SK-N-SH treated with all-trans-retinoic acid at 6 μM for 48 hours (cell line): Measurements from ENCODE around the gene TSPAN9.

Experiments used
- ATAC-seq: fragments of 200-7000 bp; cut with Tn5 transposase; 3 replicates; pipeline ENCODE4 v1.9.1; 2020; ENCODE audit warnings: mild to moderate bottlenecking, moderate library complexity
- ARNTL ChIP-seq: fragments of 450-650 bp; formaldehyde crosslinking; IDR thresholded peaks from 2 replicates; pipeline ENCODE4 v1.5.0; 2020; ENCODE audit warnings: low read depth, mild to moderate bottlenecking, moderate library complexity, borderline replicate concordance
- BACH2 ChIP-seq: fragments of 250-450 bp; sonication (Bioruptor Pico); IDR thresholded peaks from 2 replicates; pipeline ENCODE4 v1.9.0; 2021; ENCODE audit warnings: mild to moderate bottlenecking, borderline replicate concordance
- ESRRG ChIP-seq: fragments of 250-450 bp; sonication (Bioruptor Pico); IDR thresholded peaks from 2 replicates; pipeline ENCODE4 v1.6.1; 2021; ENCODE audit warnings: mild to moderate bottlenecking
- ISL1 ChIP-seq: fragments of 250-450 bp; sonication (Bioruptor Pico); IDR thresholded peaks from 2 replicates; pipeline ENCODE4 v2.1.2; 2022; ENCODE audit warnings: mild to moderate bottlenecking, moderate library complexity
- OSR1 ChIP-seq: fragments of 250-450 bp; sonication (Bioruptor Pico); IDR thresholded peaks from 2 replicates; pipeline ENCODE4 v1.8.0; 2022; ENCODE audit warnings: moderate library complexity, mild to moderate bottlenecking, inconsistent platforms
- PPARA ChIP-seq: fragments of 250-450 bp; sonication (Bioruptor Pico); IDR thresholded peaks from 2 replicates; pipeline ENCODE4 v1.5.0; 2020; ENCODE audit warnings: mild to moderate bottlenecking, borderline replicate concordance
- RARB ChIP-seq: fragments of 250-450 bp; sonication (Bioruptor Pico); IDR thresholded peaks from 2 replicates; pipeline ENCODE4 v1.8.0; 2021; ENCODE audit warnings: mild to moderate bottlenecking, moderate library complexity
- SNAI2 ChIP-seq: fragments of 250-450 bp; sonication (Bioruptor Pico); IDR thresholded peaks from 2 replicates; pipeline ENCODE4 v1.5.0; 2020; ENCODE audit warnings: mild to moderate bottlenecking, moderate library complexity
- TCF4 ChIP-seq: fragments of 250-450 bp; sonication (Bioruptor Pico); IDR thresholded peaks from 2 replicates; pipeline ENCODE4 v1.8.0; 2021; ENCODE audit warnings: mild to moderate bottlenecking, moderate library complexity, borderline replicate concordance
- TOX ChIP-seq: fragments of 250-450 bp; sonication (Bioruptor Pico); IDR thresholded peaks from 2 replicates; pipeline ENCODE4 v1.8.0; 2021; ENCODE audit warnings: mild to moderate bottlenecking, moderate library complexity, borderline replicate concordance
- ZC3H10 ChIP-seq: fragments of 250-450 bp; sonication (Bioruptor Pico); IDR thresholded peaks from 2 replicates; pipeline ENCODE4 v1.5.1; 2021; ENCODE audit warnings: mild to moderate bottlenecking, moderate library complexity
- ZFP3 ChIP-seq: fragments of 250-450 bp; sonication (Bioruptor Pico); IDR thresholded peaks from 2 replicates; pipeline ENCODE4 v1.5.0; 2020; ENCODE audit warnings: mild to moderate bottlenecking, moderate library complexity
- ZFP30 ChIP-seq: fragments of 450-650 bp; formaldehyde crosslinking; IDR thresholded peaks from 2 replicates; pipeline ENCODE4 v1.5.0; 2022; ENCODE audit warnings: mild to moderate bottlenecking, moderate library complexity
- ZNF565 ChIP-seq: fragments of 450-650 bp; formaldehyde crosslinking; conservative IDR thresholded peaks from 2 replicates; pipeline ENCODE4 v1.5.0; 2020; ENCODE audit warnings: low read depth, mild to moderate bottlenecking, moderate library complexity
- ZNF70 ChIP-seq: fragments of 450-650 bp; formaldehyde crosslinking; IDR thresholded peaks from 2 replicates; pipeline ENCODE4 v1.5.0; 2020; ENCODE audit warnings: mild to moderate bottlenecking, moderate library complexity
- ZNF8 ChIP-seq: fragments of 450-650 bp; formaldehyde crosslinking; IDR thresholded peaks from 2 replicates; pipeline ENCODE4 v1.5.0; 2020; ENCODE audit warnings: mild to moderate bottlenecking, moderate library complexity
- TF ChIP-seq, protein P1 (sequence below): fragments of 250-450 bp; sonication (Bioruptor Pico); IDR thresholded peaks from 2 replicates; pipeline ENCODE4 v1.5.1; 2021; ENCODE audit warnings: mild to moderate bottlenecking, moderate library complexity
- TF ChIP-seq, protein P2 (sequence below): fragments of 250-450 bp; sonication (Bioruptor Pico); IDR thresholded peaks from 2 replicates; pipeline ENCODE4 v1.5.1; 2020; ENCODE audit warnings: low read depth, mild to moderate bottlenecking, moderate library complexity
- TF ChIP-seq, protein P3 (sequence below): fragments of 250-450 bp; sonication (Bioruptor Pico); IDR thresholded peaks from 2 replicates; pipeline ENCODE4 v1.8.0; 2020; ENCODE audit warnings: mild to moderate bottlenecking, moderate library complexity, borderline replicate concordance
- TF ChIP-seq, protein P4 (sequence below): fragments of 250-450 bp; sonication (Bioruptor Pico); IDR thresholded peaks from 2 replicates; pipeline ENCODE4 v1.5.0; 2020; ENCODE audit warnings: mild to moderate bottlenecking, moderate library complexity
- TF ChIP-seq, protein P5 (sequence below): fragments of 250-450 bp; sonication (Bioruptor Pico); IDR thresholded peaks from 2 replicates; pipeline ENCODE4 v1.8.0; 2021; ENCODE audit warnings: low read depth, mild to moderate bottlenecking, moderate library complexity, borderline replicate concordance

Gene TSPAN9

DNA sequence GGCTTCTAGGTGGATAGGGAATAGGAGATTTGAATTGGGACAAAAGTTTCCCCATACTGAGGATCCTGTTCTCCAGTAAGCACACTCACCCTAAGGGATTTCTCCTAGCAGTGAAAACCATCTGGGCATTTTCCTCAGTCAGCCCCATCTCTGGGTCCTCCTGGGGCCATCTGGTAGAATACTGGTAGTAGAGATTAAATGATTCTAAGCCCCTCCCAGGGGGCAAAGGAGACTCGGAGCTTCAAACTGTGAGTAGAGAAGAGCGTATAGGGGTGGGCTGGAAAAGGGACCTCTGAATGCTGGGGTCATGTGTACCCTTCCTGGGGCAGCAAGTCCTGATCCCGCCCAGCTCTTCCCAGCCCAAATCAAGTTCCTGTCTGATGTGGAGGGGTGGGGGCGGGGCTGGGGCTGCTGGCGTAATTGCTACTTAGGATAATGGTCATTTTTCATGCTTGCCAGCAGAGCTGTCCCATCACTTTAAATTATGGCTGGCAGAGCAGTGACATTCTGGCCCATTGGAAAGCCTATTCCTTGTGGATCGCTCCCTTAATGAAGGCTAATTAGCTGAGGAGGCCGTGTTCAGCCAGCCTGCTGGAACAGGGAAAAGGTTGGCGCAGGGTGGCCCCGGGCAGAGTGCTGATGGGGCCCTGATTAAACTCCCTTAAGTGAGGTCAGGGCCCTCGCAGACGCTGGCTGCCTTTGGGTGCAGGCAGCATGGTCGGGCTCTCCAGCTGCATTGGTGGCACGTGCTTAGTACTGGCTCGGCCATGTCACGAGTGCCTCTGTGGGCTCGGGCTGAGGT is 127.8 kb downstream of the TSPAN9 start:
- TF ChIP-seq ZFP3: no peak
- TF ChIP-seq ZNF8 (CRISPR knock-in tag): no peak
- TF ChIP-seq ESRRG (CRISPR knock-in tag): no peak
- TF ChIP-seq, protein P1, sequence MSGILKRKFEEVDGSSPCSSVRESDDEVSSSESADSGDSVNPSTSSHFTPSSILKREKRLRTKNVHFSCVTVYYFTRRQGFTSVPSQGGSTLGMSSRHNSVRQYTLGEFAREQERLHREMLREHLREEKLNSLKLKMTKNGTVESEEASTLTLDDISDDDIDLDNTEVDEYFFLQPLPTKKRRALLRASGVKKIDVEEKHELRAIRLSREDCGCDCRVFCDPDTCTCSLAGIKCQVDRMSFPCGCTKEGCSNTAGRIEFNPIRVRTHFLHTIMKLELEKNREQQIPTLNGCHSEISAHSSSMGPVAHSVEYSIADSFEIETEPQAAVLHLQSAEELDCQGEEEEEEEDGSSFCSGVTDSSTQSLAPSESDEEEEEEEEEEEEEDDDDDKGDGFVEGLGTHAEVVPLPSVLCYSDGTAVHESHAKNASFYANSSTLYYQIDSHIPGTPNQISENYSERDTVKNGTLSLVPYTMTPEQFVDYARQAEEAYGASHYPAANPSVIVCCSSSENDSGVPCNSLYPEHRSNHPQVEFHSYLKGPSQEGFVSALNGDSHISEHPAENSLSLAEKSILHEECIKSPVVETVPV (CRISPR knock-in tag): no peak
- TF ChIP-seq, protein P2, sequence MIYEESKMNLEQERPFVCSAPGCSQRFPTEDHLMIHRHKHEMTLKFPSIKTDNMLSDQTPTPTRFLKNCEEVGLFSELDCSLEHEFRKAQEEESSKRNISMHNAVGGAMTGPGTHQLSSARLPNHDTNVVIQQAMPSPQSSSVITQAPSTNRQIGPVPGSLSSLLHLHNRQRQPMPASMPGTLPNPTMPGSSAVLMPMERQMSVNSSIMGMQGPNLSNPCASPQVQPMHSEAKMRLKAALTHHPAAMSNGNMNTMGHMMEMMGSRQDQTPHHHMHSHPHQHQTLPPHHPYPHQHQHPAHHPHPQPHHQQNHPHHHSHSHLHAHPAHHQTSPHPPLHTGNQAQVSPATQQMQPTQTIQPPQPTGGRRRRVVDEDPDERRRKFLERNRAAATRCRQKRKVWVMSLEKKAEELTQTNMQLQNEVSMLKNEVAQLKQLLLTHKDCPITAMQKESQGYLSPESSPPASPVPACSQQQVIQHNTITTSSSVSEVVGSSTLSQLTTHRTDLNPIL (CRISPR knock-in tag): no peak
- TF ChIP-seq BACH2: no peak
- TF ChIP-seq ZFP30: no peak
- no peak for TF ChIP-seq PPARA
- TF ChIP-seq TCF4: no peak
- TF ChIP-seq ISL1 (CRISPR knock-in tag): no peak
- TF ChIP-seq OSR1 (CRISPR knock-in tag): no peak
- TF ChIP-seq ZNF70 (CRISPR knock-in tag): no peak
- no peak for TF ChIP-seq ZC3H10
- no peak for TF ChIP-seq RARB (CRISPR knock-in tag)
- TF ChIP-seq ARNTL (CRISPR knock-in tag): no peak
- TF ChIP-seq TOX: no peak
- TF ChIP-seq, protein P3, sequence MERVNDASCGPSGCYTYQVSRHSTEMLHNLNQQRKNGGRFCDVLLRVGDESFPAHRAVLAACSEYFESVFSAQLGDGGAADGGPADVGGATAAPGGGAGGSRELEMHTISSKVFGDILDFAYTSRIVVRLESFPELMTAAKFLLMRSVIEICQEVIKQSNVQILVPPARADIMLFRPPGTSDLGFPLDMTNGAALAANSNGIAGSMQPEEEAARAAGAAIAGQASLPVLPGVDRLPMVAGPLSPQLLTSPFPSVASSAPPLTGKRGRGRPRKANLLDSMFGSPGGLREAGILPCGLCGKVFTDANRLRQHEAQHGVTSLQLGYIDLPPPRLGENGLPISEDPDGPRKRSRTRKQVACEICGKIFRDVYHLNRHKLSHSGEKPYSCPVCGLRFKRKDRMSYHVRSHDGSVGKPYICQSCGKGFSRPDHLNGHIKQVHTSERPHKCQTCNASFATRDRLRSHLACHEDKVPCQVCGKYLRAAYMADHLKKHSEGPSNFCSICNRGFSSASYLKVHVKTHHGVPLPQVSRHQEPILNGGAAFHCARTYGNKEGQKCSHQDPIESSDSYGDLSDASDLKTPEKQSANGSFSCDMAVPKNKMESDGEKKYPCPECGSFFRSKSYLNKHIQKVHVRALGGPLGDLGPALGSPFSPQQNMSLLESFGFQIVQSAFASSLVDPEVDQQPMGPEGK (CRISPR knock-in tag): no peak
- TF ChIP-seq, protein P4, sequence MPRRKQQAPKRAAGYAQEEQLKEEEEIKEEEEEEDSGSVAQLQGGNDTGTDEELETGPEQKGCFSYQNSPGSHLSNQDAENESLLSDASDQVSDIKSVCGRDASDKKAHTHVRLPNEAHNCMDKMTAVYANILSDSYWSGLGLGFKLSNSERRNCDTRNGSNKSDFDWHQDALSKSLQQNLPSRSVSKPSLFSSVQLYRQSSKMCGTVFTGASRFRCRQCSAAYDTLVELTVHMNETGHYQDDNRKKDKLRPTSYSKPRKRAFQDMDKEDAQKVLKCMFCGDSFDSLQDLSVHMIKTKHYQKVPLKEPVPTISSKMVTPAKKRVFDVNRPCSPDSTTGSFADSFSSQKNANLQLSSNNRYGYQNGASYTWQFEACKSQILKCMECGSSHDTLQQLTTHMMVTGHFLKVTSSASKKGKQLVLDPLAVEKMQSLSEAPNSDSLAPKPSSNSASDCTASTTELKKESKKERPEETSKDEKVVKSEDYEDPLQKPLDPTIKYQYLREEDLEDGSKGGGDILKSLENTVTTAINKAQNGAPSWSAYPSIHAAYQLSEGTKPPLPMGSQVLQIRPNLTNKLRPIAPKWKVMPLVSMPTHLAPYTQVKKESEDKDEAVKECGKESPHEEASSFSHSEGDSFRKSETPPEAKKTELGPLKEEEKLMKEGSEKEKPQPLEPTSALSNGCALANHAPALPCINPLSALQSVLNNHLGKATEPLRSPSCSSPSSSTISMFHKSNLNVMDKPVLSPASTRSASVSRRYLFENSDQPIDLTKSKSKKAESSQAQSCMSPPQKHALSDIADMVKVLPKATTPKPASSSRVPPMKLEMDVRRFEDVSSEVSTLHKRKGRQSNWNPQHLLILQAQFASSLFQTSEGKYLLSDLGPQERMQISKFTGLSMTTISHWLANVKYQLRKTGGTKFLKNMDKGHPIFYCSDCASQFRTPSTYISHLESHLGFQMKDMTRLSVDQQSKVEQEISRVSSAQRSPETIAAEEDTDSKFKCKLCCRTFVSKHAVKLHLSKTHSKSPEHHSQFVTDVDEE: no peak
- no peak; the same call in 2 of the 3 replicates for ATAC-seq

DNA sequence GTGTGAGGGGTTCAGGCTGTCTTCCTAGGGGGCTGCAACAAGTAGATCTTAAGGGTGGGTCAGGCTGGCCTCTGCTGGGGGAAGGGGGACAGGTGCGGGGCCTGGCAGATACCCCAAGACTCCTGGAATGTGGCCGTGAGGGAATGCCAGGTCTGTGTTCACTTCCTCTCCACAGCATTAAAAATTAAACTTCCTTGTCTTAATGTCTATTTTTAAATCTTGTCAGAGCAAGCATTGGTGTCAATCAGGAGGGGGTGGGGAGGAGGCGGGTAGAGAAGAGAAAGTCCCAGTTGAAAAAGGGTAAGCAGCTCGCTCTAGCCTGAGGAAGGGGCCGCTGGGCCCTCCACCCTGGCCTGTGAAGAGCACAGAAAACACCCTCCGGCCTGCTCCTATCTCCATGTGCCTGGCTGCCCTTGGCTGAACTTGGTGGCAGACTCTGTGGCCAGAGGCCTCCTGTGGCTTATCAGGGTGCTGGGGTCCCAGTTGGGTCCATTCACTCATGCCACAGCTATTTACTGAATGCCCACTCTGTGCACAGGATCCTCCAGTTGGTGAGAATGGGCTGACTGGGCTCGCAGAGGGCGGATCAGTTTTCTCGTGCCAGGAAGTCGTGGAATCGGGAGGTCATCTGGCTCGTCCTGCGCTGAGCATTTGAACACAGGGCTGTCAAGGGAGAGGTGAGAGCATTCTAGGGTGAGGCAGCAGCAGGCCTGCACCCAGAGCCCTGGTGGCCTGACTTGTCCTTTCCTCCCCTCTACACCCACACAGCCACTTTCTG is 128.8 kb downstream of the TSPAN9 start:
- ATAC-seq: no peak
- TF ChIP-seq, protein P1 (CRISPR knock-in tag): no peak
- TF ChIP-seq PPARA (no peak), RARB (CRISPR knock-in tag) (no peak), BACH2 (no peak), ZFP30 (no peak), ZNF565 (CRISPR knock-in tag) (no peak), TCF4 (no peak), SNAI2 (CRISPR knock-in tag) (no peak), ARNTL (CRISPR knock-in tag) (no peak)
- TF ChIP-seq, protein P5, sequence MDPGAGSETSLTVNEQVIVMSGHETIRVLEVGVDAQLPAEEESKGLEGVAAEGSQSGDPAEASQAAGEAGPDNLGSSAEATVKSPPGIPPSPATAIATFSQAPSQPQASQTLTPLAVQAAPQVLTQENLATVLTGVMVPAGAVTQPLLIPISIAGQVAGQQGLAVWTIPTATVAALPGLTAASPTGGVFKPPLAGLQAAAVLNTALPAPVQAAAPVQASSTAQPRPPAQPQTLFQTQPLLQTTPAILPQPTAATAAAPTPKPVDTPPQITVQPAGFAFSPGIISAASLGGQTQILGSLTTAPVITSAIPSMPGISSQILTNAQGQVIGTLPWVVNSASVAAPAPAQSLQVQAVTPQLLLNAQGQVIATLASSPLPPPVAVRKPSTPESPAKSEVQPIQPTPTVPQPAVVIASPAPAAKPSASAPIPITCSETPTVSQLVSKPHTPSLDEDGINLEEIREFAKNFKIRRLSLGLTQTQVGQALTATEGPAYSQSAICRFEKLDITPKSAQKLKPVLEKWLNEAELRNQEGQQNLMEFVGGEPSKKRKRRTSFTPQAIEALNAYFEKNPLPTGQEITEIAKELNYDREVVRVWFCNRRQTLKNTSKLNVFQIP: no peak
- TF ChIP-seq, protein P2 (CRISPR knock-in tag): no peak
- TF ChIP-seq, protein P4: no peak
